HG03354 (cell line): ENCODE results near the gene TMUB2.
"Not testable (repeated sequence)": the region's sequence is repeated elsewhere in the genome, so short reads cannot be mapped to it uniquely, and the experiment has no call there.

Source experiments
- ATAC-seq: cut with Tn5 transposase; IDR thresholded peaks from one replicate; pipeline ENCODE4 v1.9.1; 2021; ENCODE audit warnings: mild to moderate bottlenecking; ENCODE audit not compliant: unreplicated experiment, poor library complexity, severe bottlenecking

Gene TMUB2

GRCh38 chr17:44186307-44187130, at the start of gene TMUB2:
Gene TMUB2 (plus strand): TSS chr17:44186972. CDS start chr17:44187709, 737 bp downstream.
- ATAC-seq = peak; percentile 84

DNA sequence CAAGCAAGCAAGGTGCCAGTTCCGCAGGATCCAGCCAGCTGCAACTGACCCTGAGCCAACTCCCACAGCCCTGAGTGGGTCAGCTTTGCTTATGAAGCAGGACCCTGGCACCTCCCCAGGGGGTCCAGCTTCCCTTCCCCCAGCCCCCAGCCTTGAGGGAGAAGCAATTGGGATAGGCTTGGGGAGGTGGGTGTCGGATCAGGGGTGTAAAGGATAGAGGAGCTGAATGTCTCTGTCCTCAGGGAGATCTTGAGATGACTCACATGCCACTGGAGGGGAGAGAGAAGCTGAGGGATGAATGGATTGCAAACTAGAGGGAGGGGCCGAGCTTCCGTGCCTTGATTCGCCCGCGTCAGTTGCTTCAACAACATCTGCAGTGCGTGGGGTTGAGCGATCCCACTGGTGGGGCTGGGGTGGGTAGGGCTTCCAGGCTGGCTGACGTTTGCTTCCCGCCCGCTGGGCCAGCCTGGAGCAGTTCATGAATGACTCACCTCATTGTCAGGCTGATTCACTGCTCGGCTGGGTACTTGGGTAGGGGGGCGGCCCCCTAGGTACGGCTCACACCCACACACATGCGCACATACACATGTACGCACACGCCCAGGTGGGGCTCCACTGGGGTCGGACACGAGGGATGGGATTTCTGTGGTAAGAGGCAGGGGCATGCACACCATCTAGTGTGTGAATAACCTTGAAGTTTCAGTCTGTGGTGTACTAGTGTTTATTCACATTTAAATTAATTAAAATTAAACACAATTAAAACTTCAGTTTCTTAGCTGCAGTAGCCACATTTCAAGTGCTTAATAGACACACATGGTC, 48.7 kb upstream of the TMUB2 start:
- no peak for ATAC-seq

- ATAC-seq = not testable (repeated sequence)
Measured at GRCh38 chr17:44143921-44144320, 42.9 kb upstream of the TMUB2 start.

GRCh38 chr17:44144966-44145739, 41.6 kb upstream of the TMUB2 start:
- no peak for ATAC-seq

- ATAC-seq = no peak
Measured at GRCh38 chr17:44146375-44147346, 40.1 kb upstream of the TMUB2 start.

- no peak for ATAC-seq
Measured at GRCh38 chr17:44147812-44148211, 39.0 kb upstream of the TMUB2 start.

DNA sequence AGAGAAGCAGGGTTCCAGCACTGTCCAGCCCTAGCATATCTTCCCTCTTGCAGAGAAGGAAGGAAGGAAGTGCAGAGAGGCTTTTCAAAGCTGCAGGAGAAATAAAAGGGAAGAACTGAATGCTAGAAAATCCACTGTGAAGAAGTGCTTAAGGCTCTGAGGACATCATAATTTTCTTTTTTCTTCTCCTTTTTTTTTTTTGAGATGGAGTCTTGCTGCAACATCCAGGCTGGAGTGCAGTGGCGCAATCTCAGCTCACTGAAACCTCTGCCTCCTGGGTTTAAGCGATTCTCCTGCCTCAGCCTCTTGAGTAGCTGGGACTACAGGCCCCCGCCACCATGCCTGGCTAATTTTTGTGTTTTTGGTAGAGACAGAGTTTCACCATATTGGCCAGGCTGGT, 37.7 kb upstream of the TMUB2 start:
- not testable (repeated sequence) for ATAC-seq

DNA sequence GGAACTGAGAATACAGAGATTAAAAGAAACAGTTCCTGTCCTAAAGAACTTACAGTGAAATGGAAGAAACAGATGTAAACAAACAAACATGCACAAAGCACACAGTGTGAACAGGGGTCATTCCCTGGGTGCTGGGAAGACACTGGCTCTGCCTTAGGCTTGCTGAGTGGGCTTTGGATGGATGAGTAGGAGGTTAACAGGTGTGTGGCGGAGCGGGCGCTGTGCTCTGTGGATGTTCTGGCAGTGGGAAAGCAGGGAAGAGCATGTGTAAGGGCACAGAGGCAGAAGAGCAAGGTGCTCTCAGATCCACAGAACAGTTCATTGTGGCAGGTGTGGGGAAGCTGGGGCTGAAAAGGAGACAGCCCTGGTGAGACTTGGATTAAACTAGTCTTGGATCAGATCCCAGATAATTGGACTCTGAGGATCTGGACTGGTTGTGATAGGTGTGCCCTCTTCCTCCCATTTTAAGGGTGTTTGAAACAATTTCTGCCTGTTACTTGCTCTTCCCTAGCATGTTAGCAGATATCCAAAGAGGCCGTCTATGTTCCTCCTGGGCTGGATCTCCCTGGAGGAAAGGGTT, 36.9 kb upstream of the TMUB2 start:
- ATAC-seq = no peak

DNA sequence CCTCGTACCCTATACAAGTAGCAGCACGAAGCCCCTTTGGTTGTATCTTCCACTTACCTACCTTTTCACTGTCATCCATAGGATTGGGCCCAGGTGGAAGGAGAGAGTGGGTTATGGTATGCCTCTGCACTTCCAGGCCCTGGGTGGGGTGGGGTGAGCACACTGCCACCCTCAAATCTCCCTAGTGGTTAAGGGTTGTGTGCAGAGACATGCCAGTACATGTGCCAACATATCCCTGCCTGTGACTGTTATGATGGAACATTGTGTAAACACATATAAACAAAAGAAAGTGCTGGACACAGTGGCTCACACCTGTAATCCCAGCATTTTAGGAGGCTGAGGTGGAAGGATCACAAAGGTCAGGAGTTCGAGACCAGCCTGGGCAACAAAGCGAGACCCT, 33.9 kb upstream of the TMUB2 start:
- ATAC-seq = no peak

DNA sequence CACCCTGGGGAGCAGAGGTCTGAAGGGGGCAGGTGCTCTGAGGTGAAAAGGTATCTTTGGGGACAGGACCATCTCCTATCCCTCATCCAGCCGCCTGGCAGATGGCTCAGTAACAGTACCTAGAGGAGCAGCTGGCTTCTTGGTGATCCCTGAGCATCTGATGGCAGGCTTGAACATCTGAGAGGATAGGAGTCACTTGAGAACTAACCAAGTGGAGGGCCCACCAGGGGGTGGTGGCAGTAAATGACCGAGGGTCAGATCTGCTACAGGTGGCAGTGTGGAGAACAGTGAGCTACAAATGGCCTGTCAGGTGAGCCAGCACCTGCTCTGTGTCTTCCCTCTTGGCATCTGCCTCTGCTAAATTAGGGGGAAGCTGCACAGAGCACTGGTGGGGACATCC, 31.3 kb upstream of the TMUB2 start:
- no peak for ATAC-seq

DNA sequence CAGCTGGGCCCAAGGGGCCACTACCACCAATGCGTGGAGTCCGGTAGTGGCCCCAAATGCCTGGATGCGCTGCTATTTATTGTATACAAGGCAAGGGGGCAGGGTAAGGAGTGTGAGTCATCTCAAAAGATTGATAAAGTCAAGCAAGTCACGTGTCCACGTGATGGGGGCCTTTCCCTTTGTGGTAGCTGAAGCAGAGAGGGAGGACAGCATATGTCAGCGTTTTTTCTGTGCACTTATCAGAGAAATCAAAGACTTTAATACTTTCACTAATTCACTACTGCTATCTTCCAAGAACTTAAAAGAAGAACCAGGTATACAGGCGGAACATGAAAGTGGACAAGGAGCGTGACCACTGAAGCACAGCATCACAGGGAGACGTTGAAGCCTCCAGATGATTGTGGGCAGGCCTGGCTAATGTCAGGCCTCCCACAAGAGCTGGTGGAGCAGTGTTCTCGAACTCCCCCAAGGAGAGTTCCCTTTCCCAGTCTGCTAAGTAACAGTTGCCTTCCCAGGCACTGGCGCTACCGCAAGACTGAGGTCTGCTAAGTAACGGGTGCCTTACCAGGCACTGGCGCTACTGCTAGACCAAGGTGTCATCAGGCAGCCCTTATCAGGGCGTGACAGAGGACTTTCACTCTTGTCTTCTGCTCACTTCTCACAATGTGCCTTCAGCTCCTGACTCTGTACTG, 27.1 kb upstream of the TMUB2 start:
- no peak for ATAC-seq

GRCh38 chr17:44164476-44164875, 22.3 kb upstream of the TMUB2 start:
- ATAC-seq = no peak

- no peak for ATAC-seq
Measured at GRCh38 chr17:44167181-44167861, 19.5 kb upstream of the TMUB2 start.

- no peak for ATAC-seq
Measured at GRCh38 chr17:44170135-44170498, 16.7 kb upstream of the TMUB2 start.

DNA sequence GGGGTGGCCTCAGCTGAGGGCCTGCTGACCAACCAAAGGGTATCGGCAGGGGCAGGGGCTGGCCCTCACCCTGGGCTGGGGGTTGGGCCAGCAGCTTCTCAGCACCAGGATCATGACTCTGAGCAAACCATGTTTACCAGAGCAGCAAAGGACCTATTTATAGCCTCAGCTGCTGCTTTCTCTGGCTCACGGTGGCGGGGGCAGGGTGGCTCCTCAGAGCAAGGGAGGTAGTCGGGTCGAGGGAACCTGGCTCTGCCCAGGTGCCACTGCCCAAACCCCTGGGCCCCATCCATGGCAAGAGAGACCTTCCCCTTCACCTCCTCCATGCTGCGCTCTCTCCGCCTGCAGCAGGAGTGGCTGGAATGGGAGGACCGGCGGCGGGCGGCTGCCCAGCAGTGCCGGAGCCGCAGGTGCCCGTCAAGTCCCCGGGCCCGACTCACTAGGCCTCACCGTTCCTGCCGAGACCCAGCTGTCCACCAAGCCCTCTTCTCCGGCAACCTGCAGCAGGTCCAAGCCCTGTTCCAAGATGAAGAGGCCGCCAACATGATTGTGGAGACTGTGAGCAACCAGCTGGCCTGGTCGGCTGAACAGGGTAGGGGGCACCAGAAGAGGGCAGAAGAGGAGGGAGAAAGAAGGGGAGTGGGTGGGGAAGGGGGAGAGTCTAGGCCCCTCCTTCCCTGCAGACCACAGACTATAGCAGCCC, 16.1 kb upstream of the TMUB2 start, which contains the start of gene ASB16:
Gene ASB16 (plus strand): TSS at position 206 of the 703 bp plus-strand sequence. CDS start 86 bp downstream, at position 292.
- no peak for ATAC-seq

- no peak for ATAC-seq
Measured at GRCh38 chr17:44171931-44172455, 14.8 kb upstream of the TMUB2 start.

- ATAC-seq = no peak
Measured at GRCh38 chr17:44174427-44174826, 12.3 kb upstream of the TMUB2 start.
